KOPT-K1 (cell line): ENCODE measurements around the gene ARHGAP23.
"Not testable (repeated sequence)": the region's sequence is repeated elsewhere in the genome, so short reads cannot be mapped to it uniquely, and the experiment has no call there.

Source experiments
- H3K27ac ChIP-seq: fragments of 200-600 bp; sonication (generic); 2 replicates; pipeline ENCODE4 v1.5.1; 2016; ENCODE audit warnings: antibody characterized with exemption, mild to moderate bottlenecking, low read depth, low read length; ENCODE audit not compliant: poor library complexity, severe bottlenecking
- H3K36me3 ChIP-seq: fragments of 200-600 bp; sonication (generic); 2 replicates; pipeline ENCODE4 v1.5.1; 2017; ENCODE audit warnings: antibody characterized with exemption, mild to moderate bottlenecking, low read length, moderate library complexity; ENCODE audit not compliant: insufficient read depth
- H3K9me3 ChIP-seq: fragments of 200-600 bp; sonication (generic); 2 replicates; pipeline ENCODE4 v1.5.1; 2017; ENCODE audit warnings: antibody characterized with exemption, low read length, mild to moderate bottlenecking; ENCODE audit not compliant: insufficient read depth, poor library complexity, severe bottlenecking

The ARHGAP23 gene

DNA sequence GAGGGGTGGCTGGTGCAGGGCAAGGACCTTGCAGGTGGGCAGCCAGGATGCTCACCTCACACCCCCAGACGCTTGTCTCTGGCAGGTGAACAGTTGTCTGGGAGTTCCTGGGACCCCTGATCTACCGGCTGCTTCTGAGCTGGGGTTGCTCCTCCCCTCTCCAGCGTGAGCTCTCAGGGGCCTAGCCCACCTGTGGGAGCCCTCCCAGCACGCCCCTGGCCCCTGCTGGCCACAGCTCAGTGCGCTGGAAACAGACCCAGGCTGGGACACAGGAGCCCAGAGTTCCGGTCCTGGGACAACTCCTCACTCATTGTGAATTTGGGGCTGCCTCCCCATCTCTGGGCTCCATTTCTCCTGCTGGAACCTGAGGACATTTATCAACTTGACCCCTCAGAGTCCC lies 30.3 kb downstream of the ARHGAP23 start:
- Histone ChIP-seq H3K27ac (no peak overlapping the region), H3K36me3 (peaks cover 26% of the 10 kb centered on the region; the same call in 1 of the 2 replicates), H3K9me3 (no peaks in the 10 kb centered on the region)

DNA sequence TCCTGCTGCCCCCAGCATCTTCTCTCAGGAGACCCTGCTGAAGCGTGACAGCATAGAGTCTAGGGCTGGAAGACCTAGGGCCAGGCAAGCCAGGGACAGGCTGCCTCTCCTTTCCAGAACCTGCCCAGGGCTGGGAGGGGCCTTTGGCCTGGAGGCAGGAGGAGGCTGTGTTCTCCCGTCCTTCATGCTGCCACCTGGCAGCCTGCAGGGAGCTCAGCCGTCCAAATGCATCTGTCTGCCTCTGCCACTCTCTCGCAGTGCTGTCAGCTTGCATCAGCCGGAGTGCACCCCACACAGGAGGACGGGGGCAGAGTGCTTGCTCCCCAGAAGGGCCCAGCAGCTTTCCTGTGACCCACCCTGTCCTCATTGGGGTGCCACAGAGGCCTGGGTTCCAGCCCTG lies 31.3 kb downstream of the ARHGAP23 start:
- no peaks in the 10 kb centered on the region for H3K9me3 ChIP-seq
- H3K36me3 ChIP-seq = peaks cover 36% of the 10 kb centered on the region; the same call in 1 of the 2 replicates
- no peak overlapping the region for H3K27ac ChIP-seq

DNA sequence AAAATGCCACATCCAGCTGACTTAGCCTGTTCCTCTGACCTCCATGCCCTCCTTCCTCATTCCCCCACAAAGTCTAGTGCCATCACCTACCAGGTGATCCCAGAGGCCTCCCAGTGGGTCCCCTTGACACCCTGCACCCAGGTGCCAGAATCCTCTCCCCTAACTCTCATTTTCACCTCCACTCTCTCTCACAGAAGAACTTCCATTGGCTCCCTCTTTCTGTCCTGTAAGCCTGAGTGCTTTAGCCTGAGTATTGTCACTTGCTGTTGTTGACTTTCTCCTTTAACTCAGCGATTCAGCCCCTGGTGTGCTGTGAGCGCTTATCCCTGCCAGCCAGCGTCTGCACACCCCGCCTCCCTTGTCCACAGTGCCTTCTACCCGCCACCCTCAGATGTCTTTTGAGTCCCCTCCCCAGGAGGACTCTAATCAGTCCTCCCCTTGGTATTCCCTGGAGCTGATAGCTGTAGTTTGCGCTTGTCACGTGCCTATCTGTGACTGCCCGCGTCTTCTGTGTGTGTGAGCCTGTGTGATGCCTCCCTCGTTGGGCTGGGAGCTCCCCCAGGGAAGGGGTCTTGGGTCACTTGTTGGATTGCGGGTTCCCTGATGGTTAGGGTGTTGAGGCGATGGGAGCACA lies 31.9 kb downstream of the ARHGAP23 start:
- no peaks in the 10 kb centered on the region for H3K9me3 ChIP-seq
- H3K27ac ChIP-seq = no peak overlapping the region
- H3K36me3 ChIP-seq = peaks cover 38% of the 10 kb centered on the region; the same call in 1 of the 2 replicates

DNA sequence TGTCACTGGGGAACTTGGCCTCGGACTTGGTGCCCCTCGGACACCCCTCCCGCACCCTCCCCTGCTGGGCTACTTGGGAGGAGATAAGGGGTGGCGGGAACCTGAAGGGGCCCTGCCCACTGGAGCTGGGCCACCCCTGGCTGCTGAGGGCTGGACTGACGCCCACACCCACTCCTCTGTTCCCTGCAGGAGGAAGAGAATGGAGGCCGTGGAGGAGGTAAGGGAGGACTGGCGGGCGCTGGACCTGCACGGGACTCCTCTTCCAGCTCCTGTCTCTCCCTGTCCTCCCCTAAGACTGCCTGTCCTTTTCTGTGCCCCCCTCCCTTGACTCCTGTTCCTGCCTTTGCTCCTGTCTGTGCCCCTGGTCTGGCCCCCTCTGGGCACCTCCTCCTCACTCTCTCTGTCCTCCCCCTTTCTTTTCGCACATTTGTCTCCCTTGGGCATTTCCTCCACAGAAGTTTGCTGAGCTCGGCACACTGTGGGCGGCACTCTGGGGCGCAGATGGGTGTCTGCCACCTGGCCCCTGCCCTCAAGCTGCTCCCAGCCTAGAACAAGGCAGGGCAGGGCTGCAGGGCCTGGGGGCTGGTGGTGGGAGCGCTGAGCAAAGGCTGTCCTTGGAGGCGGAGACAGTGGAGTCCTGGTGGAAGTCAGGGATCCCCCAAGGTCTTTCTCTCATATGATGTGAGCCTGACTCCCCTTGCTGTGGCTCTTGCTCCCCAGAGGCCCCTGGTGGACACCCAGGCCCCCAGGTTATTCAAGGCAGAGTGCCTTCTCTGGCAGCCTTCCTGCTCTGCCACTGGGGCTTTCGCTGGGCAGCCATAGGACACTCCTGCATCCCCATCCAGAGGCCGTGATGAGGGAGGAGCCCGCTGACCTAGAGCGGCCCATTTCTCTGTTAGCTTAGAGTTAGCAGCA lies 32.7 kb downstream of the ARHGAP23 start:
- H3K9me3 ChIP-seq = no peaks in the 10 kb centered on the region
- H3K36me3 ChIP-seq = peaks cover 38% of the 10 kb centered on the region; the same call in 1 of the 2 replicates

DNA sequence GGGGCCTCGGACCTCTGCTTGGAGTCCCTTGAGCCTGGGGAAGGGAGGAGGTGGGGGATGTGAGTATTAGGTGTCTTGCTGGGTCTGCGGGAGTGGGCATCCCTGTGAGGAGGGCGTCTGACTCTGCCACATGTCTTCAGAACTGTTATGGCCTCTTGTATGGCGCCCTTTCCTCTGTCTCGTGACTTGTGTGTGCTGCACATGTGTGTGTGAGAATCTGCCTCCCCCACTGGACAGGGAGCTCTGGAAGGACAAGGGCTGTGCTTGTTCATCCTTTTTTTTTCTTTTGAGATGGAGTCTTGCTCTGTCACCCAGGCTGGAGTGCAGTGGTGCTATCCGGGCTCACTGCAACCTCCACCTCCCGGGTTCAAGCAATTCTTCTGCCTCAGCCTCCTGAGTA lies 33.4 kb downstream of the ARHGAP23 start:
- Histone ChIP-seq H3K36me3 (peaks cover 41% of the 10 kb centered on the region; the same call in 1 of the 2 replicates), H3K9me3 (no peaks in the 10 kb centered on the region)

More for the DNA sequence above, 32.7 kb downstream of the ARHGAP23 start:
- H3K27ac ChIP-seq = no peak overlapping the region

DNA sequence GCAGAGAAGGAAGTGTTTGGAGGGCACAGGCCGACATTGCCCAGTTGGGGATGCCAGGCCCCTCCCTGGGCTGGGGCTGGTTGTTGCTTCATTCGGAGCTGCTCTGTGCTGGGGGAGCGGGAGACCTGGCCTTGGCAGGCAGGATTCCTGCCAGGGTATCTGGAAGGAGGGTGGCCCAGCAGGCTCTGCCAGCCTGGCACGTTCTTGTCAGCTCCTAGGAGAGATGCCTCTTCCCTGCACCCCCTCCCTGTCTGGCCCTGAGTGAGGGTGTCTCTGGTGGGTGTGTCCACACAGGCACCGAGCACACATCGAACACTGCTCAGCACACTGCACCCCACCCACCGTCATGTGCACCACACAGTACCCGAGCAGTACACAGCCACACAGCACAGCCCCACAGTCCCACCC lies 35.2 kb downstream of the ARHGAP23 start:
- Histone ChIP-seq H3K27ac (no peak overlapping the region), H3K9me3 (no peaks in the 10 kb centered on the region), H3K36me3 (peaks cover 53% of the 10 kb centered on the region; the same call in 1 of the 2 replicates)

More for the DNA sequence above, 33.4 kb downstream of the ARHGAP23 start:
- no peak overlapping the region for H3K27ac ChIP-seq

DNA sequence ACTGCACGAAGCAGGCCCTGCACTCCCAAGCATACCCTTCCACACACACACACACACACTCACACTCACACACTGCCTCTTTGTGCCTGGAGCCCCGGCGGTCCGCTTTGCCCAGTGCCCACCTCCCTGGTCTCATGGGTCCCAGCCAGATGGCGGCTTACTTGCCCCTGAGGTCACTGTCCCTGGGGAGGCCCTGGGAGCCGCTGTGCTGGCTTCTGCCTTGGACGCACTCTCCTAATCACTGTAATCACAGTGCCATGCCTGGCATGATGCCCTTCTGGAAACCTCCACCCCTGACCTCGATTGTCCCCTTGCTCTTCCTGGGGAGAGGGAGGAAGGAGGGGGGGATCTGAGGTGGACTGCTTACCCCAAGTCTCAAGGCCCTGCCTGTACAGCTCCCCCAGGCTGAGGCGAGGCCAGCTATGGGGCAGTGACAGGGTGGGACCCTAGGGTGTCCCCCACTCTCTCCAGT lies 36.0 kb downstream of the ARHGAP23 start:
- Histone ChIP-seq H3K9me3 (no peaks in the 10 kb centered on the region), H3K36me3 (peaks cover 47% of the 10 kb centered on the region; the same call in 1 of the 2 replicates), H3K27ac (no peak overlapping the region)

DNA sequence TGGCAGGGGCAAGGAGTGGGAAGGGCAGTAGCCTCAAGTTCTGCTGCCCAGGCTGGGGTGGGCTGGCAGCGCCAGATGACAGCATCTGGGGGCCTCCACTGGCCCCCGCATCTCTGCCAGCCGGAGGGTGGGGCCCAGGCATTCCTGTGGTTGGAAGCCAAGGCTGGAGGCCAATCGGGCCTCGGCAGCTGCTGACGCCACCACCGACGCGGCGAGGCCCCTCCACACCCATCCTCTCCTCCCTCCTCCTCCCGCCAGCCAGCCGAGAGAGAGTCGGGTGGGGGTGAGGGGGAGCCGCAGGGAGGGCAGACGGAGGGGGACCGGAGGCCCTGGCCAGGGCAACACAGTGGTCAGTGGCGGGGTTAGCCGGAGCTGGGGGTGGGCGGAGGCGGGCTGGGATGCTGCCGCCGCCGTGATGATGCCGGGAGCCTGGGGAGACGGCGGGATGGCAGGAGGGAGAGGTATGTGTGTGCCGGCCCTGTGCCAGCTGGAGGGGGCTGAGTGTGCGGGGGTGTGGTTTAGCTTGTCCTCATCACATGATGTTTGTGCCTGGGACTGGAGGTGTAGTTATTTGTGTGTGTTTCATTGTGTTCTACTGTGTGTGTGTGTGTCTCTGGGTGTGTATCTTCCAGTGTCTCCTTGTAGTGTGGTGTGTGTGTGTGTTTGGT lies 36.6 kb downstream of the ARHGAP23 start:
- H3K36me3 ChIP-seq = peaks cover 41% of the 10 kb centered on the region; the same call in 1 of the 2 replicates
- H3K27ac ChIP-seq = no peak overlapping the region
- no peaks in the 10 kb centered on the region for H3K9me3 ChIP-seq

DNA sequence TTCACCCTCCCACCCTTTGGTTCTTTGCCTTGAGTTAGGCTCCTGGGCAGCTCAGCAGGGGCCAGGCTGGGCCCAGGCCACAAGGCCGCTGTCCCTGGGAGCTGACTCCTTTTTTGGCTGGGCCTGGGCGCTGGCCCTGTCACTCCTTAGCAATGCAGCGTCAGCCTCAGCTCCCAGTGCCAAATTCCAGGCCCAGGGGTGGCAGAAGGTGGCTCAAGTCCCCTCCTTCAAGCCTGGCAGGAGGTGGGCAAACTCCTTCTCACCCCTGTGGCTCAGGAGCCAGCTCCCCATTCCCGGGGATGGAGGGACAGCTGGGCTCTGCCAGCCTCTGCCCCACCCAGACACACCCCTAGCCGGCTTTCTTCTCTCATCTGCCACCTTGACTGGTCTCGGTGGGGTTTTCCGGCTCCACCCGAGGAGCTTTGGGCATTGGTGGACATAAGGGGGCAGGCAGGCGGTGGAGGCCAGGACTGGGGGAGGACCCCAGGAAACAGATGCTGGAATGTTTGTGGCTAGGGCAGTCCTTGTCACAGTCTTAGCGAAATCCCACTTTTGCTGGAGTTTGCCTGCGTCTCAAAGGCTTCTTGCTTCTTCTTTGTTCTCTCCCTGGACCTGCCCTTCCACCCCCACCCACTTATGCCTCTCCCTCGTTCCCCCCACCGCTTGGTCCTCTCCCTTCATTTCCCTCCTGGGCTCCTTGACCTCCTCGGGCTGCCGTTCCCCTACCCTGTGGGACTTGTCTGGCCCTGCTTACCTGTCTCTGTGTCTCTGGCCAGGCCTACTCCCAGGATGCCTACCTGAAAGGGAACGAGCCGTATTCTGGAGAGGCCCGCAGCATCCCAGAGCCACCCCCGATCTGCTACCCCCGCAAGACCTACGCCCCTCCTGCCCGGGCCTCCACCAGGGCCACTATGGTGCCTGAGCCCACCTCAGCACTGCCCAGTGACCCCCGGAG lies 37.4 kb downstream of the ARHGAP23 start:
- Histone ChIP-seq H3K27ac (no peak overlapping the region), H3K36me3 (peaks cover 36% of the 10 kb centered on the region; the same call in 1 of the 2 replicates), H3K9me3 (no peaks in the 10 kb centered on the region)

DNA sequence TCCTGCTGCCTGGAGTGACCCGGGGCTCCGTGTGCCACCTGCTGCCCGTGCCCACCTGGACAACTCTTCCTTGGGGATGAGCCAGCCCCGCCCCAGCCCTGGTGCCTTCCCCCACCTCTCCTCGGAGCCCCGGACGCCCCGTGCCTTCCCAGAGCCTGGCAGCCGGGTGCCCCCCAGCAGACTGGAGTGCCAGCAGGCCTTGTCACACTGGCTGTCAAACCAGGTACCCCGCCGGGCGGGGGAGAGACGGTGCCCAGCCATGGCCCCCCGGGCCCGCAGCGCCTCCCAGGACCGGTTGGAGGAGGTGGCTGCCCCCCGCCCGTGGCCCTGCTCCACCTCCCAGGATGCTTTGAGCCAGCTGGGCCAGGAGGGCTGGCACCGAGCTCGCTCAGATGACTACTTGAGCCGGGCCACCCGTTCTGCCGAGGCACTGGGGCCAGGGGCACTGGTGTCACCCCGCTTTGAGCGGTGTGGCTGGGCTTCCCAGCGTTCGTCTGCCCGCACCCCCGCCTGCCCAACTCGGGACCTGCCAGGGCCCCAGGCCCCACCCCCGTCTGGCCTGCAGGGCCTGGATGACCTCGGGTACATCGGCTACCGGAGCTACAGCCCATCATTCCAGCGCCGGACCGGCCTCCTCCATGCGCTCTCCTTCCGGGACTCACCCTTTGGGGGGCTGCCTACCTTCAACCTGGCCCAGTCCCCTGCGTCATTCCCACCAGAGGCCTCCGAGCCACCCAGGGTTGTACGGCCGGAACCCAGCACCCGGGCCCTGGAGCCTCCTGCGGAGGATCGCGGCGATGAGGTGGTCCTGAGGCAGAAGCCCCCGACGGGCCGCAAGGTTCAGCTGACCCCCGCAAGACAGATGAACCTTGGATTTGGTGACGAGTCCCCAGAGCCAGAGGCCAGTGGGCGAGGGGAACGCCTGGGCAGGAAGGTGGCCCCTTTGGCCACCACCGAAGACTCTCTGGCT lies 38.4 kb downstream of the ARHGAP23 start:
- no peaks in the 10 kb centered on the region for H3K9me3 ChIP-seq
- peaks cover 36% of the 10 kb centered on the region; the same call in 1 of the 2 replicates for H3K36me3 ChIP-seq
- H3K27ac ChIP-seq = no peak overlapping the region

DNA sequence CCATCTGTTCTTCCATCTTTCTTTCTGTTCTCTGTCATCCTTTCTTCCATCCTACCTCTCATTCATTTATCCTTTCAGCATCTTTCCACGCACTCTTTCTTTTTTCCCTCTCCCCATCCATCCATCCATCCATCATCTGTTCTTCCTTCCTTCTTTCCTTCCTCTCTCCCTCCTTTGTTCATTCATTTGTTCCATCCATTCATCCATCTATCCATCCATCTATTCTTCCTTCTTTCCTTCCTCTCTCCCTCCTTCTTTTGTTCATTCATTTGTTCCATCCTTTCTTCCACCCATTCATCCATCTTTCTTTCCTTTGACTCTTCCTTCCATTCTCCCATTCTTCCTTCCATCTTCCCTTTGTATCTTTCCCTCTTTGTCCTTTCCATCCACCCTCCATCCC lies 39.2 kb downstream of the ARHGAP23 start:
- peaks cover 36% of the 10 kb centered on the region; the same call in 1 of the 2 replicates for H3K36me3 ChIP-seq
- no peaks in the 10 kb centered on the region for H3K9me3 ChIP-seq
- no peak overlapping the region for H3K27ac ChIP-seq

DNA sequence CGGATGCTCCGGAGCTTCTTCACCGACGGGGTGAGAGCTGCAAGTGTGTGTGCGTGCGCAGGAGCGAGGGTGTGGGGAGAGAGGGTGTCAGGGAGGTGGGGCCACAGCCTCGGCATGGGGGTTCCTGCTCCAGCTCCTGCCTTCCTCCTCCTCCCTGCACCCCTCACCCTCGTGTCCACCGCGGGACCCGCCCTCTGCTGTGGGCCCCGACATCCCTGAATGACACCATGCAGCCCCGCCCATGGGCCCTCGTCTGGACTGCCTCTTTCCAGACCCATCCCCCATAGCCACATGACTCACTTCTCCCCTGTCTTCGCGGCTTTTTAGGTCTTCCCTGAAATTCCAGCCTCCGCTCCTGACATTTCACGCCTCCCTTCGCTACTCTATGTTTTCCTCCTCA lies 41.6 kb downstream of the ARHGAP23 start:
- no peaks in the 10 kb centered on the region for H3K9me3 ChIP-seq
- no peak overlapping the region for H3K27ac ChIP-seq
- peaks cover 15% of the 10 kb centered on the region; the same call in 1 of the 2 replicates for H3K36me3 ChIP-seq

DNA sequence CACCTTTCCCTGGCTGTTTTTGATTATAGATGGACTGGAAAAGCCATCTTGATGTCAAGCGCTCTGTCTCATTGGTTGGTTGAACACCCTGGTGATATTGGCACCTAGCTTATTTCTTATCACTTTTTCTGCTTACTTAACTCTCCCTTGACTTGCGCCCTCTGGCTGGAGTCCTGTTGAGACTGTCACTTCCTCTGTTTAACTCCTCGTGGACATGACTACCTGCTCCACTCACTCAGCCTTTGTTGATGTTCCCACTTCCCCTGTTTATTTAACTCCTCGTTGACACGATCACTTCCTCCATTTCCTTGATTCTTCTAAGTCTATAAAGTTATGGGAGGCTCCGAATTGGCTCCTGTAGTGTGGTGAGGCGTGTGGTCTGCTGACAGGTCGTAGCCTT lies 43.0 kb downstream of the ARHGAP23 start:
- H3K36me3 ChIP-seq = peaks cover 15% of the 10 kb centered on the region; the same call in 1 of the 2 replicates
- H3K9me3 ChIP-seq, H3K27ac ChIP-seq: not testable (repeated sequence)
